Gastroesophageal sphincter (tissue), 3 donors: ENCODE measurements around the gene PDK3.

Experiments used
- EP300 ChIP-seq: sonication (generic); formaldehyde crosslinking; IDR thresholded peaks from one replicate; pipeline ENCODE4 v1.6.1; 2017; ENCODE audit warnings: antibody characterized with exemption, mild to moderate bottlenecking
- POLR2A ChIP-seq, 2 donors: fragments of 450-650 bp; IDR thresholded peaks; one replicate each; pipeline ENCODE4 v1.6.1; 2017; ENCODE audit warnings: antibody characterized with exemption in 2 of 2, mild to moderate bottlenecking in 2 of 2, moderate library complexity in 1 of 2
- POLR2AphosphoS5 ChIP-seq: sonication (generic); formaldehyde crosslinking; IDR thresholded peaks from one replicate; pipeline ENCODE4 v1.6.1; 2017; ENCODE audit warnings: antibody characterized with exemption
- TF ChIP-seq, protein P1 (sequence below), 4 experiments: fragments of 200-600 bp in 2 of 4; fragments of 450-650 bp in 2 of 4; sonication (generic) in 1 of 4; IDR thresholded peaks; one replicate each; pipeline ENCODE4 v1.5.1; 2017 to 2019; ENCODE audit warnings: antibody characterized with exemption in 4 of 4, mild to moderate bottlenecking in 2 of 4, moderate library complexity in 2 of 4

DNA sequence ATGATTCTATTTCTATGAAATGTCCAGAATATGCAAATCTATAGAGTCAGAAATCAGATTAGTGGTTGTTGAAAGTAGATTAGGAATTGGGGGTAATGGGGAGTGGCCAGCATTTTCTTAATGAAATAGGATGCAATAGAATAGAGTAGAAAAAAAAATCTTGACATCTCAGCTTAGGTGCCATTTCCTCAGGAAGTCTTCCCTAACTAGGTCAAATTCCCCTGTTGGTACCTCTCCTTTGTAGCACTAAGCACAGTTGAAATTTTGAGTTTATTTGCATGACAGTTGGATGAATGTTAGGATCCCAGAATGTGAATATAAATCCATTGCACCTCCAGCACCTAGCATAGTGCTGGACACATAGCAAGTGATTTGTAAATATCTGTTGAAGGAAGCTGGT, 30.0 kb upstream of the PDK3 start:
- TF ChIP-seq, protein P1, sequence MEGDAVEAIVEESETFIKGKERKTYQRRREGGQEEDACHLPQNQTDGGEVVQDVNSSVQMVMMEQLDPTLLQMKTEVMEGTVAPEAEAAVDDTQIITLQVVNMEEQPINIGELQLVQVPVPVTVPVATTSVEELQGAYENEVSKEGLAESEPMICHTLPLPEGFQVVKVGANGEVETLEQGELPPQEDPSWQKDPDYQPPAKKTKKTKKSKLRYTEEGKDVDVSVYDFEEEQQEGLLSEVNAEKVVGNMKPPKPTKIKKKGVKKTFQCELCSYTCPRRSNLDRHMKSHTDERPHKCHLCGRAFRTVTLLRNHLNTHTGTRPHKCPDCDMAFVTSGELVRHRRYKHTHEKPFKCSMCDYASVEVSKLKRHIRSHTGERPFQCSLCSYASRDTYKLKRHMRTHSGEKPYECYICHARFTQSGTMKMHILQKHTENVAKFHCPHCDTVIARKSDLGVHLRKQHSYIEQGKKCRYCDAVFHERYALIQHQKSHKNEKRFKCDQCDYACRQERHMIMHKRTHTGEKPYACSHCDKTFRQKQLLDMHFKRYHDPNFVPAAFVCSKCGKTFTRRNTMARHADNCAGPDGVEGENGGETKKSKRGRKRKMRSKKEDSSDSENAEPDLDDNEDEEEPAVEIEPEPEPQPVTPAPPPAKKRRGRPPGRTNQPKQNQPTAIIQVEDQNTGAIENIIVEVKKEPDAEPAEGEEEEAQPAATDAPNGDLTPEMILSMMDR (IDR thresholded peaks at IDR 0.05) = no peak
- no peak for TF ChIP-seq POLR2AphosphoS5
- TF ChIP-seq POLR2A (IDR thresholded peaks at IDR 0.05) = no peak
- TF ChIP-seq EP300 = no peak
